ENCODE results near the gene SEC23A.

- TF ChIP-seq, protein P1, sequence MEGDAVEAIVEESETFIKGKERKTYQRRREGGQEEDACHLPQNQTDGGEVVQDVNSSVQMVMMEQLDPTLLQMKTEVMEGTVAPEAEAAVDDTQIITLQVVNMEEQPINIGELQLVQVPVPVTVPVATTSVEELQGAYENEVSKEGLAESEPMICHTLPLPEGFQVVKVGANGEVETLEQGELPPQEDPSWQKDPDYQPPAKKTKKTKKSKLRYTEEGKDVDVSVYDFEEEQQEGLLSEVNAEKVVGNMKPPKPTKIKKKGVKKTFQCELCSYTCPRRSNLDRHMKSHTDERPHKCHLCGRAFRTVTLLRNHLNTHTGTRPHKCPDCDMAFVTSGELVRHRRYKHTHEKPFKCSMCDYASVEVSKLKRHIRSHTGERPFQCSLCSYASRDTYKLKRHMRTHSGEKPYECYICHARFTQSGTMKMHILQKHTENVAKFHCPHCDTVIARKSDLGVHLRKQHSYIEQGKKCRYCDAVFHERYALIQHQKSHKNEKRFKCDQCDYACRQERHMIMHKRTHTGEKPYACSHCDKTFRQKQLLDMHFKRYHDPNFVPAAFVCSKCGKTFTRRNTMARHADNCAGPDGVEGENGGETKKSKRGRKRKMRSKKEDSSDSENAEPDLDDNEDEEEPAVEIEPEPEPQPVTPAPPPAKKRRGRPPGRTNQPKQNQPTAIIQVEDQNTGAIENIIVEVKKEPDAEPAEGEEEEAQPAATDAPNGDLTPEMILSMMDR (IDR thresholded peaks at IDR 0.05; ENCODE audit: low read depth, low read length) = no peak
- TF ChIP-seq EZH2phosphoT487 (IDR thresholded peaks at IDR 0.05; ENCODE audit: low read depth) = no peak
Measured at GRCh38 chr14:39015964-39016577, 87.0 kb downstream of the SEC23A start.
